SK-N-MC (cell line): ENCODE measurements around the gene HLA-A.

Experiments used
- EZH2 ChIP-seq: fragments of 200-600 bp; sonication (generic); IDR thresholded peaks from one replicate; pipeline ENCODE4 v1.6.1; 2017; ENCODE audit warnings: antibody characterized with exemption
- FOXP2 ChIP-seq: optimal IDR thresholded peaks from 2 replicates; pipeline ENCODE3; 2011; ENCODE audit warnings: mild to moderate bottlenecking, moderate library complexity; ENCODE audit not compliant: insufficient read depth; ENCODE audit errors: extremely low read length, control extremely low read depth
- POLR2AphosphoS5 ChIP-seq: IDR thresholded peaks from 2 replicates; pipeline ENCODE4 v1.6.1; 2012; ENCODE audit warnings: mild to moderate bottlenecking, low read depth, low read length, borderline replicate concordance

DNA sequence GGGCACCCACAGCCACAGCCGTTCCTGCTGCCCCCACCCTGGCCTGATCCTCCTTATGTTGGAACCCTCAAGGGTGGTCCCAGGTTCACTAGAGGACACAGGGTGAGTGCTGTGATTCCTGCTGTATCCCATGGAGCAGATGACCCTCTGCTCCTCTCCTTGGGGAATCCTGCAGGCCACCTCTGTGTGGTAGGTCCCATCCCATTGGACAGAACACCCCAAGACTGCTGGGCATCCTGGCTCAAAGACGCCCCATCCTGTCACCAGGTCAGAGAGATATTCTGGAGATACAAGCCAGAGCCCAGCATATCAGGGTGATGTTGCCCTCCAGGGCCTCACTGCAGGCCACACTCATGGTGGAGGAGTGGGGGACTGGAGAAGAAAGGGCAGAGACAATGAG is 28.4 kb downstream of the HLA-A start:
- TF ChIP-seq EZH2 (no peak), POLR2AphosphoS5 (no peak), FOXP2 (no peak)
